ENCODE measurements around the gene CHKA.
"Not testable (repeated sequence)": the region's sequence is repeated elsewhere in the genome, so short reads cannot be mapped to it uniquely, and the experiment has no call there.

CHKA gene

DNA sequence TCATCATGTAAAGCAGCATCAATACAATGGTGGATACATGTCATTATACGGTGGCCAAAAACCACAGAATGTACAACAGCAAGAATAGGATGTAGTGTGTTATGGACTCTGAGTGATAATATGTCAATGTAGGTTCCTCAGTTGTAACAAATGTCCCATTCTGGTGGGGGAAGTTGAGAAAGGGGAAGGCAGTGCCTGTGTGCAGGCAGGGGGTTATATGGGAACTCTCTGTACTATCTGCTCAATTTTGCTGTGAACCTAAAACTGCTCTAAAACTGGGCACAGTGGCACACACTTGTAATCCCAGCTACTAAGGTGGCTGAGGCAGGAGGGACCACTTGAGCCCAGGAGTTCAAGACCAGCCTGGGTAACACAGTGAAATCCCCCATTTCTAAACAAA lies 5.9 kb downstream of the CHKA start:
- DNase-seq (ENCODE audit: low read depth), result no peak

DNA sequence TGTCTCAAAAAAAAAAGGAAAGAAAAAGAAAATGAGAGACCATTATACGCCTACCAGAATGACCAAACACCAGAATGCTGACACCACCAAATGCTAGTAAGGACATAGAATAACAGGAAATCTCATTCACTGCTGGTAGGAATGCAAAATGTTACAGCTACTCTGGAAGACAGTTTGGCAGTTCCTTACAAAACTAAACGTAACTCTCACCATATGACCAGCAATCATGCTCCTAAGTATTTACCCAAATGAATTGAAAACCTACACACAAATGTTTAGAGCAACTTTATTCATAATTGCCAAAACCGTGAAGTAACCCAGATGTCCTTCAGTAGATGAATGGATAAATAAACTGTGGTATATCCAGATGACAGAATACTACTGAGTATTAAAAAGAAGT lies 7.2 kb downstream of the CHKA start:
- DNase-seq (ENCODE audit: low read depth), result no peak

DNA sequence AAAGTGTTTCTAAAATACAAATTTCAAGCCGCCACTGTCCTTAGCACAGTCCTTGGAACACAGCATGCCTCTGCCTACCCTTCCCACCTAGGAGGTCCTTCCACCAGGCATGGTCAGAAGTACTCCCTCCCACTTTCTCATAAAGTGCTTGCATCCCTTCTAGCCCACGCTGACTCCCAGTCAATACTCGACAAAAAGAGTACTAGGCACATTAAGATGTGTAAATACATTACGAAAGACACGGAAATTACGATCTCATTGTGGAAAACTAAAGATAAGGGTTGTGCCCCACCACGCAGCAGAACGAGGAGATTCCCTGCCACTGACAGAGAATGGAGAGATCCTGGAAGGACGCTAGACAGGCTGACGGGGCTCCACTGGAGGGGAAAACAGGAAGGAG lies 13.5 kb downstream of the CHKA start:
- no peak for DNase-seq (ENCODE audit: low read depth)

DNA sequence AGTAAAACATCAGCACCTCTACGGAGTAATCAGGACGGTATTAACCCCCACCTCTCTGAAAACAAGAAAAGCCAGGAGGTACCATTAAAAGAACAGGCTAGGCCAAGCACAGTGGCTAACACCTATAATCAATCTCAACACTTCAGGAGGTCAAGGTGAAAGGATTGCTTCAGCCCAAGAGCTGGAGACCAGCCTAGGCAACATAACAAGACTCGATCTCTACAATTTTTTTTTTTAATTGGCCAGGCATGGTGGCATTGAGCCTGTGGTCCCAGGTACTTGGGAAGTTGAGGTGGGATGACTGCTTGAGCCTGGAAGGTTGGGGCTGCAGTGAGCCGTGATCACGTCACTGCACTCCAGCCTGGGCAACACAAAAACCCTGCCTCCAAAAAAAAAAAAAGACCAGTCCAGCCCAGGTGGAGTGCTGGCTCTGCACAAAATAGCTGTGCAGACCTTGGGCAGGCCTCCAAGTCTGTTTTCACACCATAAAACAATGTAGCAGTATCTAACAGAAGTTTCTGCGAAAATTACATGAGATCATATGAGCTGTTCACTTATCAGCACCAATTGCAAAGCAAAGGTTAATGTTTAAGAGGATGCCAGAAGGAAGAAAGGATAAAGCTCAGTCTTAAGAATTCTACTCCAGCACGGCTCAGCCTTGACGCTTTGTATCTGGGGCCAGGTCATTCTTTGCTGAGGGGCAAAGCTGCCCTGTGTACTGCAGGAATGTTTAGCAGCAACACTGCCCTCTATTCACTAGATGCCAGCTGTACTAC lies 14.8 kb downstream of the CHKA start:
- no peak for DNase-seq (ENCODE audit: low read depth)

DNA sequence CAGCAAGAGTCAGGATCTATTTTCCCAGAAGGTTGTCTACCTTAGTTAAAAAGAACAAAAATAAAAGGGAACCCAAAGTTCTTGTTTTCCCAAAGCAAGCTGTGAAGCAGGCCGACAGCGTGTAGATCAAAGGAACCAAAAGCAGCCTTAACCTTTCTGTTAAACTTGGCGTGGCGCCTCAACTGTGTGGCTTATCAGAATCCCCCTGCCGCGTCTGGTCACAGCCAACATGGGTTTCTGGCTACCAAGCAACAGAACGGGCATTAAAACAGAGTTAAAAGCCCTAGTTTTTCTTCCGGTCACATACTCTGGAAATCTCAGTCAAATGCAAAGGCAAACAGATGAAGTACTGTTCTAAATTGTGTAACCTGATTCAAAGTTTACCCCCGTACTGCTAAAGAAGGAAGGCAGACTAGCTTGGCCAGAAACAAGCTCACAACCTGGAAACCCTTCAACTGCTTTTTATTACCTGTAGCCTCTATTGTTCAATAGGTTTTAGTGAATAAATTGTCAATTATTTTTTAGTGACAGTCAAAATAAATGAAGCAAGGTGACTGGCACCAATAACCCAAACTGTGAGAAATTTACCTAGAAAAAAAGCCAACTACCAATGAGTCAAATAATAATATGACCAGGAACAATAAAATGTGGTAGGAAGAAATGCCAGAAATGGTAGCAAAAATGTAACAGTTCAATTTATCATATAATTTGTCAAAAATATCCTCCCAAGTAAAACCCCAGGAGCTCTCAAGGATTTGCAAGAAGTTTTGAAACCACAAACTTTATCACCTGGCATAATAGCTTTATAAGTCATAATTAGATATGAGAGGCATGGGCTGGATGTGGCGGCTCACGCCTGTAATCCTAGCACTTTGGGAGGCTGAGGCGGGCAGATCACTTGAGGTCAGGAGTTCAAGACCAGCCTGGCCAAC lies 21.4 kb downstream of the CHKA start:
- DNase-seq (ENCODE audit: low read depth), result no peak

DNA sequence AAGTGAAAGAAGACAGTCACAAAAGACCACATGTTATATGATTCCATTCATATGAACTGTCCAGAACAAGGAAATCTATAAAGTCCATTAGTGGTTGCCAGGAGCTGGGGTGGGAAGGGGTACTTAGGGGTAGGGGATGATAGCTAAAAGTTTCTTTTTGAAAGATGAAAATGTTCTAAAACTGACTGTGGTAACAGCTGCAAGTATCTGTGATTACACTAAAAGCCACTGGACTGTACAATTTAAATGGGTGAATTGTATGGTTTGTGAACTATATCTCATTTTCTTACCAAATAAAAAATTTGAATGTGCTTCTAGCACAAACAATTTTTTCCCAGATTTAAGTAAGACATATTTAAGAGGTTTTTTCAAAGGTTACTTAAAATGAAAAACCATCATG lies 22.1 kb downstream of the CHKA start:
- no peak for DNase-seq (ENCODE audit: low read depth)

DNA sequence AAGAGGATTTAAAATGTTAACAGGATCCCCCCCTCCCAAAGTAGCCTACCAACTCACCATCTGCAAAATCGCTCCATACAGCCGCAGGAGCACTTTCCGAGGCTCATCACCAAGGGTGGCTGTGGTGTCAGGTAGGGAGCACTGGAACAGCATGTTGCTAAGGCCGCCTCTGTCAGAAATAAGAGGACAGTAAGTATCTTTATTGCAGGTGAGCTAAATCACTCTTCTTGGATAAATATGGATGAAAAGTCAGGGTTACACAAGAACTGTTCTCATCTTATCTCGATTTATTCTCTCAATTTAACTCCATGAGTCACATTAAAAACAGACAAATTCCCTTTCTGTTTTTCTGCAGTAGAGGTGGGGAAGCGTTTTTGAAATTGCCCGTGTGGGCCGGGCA lies 24.2 kb downstream of the CHKA start:
- DNase-seq (ENCODE audit: low read depth), result no peak

DNA sequence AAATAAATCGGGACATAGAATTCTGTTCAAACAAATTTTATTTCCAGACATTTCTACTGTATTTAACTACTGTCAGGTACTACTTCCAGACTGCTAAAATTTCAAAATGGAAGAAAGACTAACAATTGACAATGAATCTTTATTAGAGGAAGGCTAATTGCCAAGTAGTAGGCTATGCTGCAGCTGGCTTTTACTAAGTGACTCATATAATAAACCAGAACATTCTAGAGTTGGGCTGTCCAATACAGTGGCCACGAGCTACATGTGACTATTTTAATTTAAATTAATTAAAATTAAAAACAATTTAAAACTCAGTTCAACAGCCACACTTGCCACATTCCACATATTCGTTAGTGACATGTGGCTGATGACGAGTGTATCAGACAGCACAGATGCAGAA lies 27.6 kb downstream of the CHKA start:
- no peak for DNase-seq (ENCODE audit: low read depth)

DNA sequence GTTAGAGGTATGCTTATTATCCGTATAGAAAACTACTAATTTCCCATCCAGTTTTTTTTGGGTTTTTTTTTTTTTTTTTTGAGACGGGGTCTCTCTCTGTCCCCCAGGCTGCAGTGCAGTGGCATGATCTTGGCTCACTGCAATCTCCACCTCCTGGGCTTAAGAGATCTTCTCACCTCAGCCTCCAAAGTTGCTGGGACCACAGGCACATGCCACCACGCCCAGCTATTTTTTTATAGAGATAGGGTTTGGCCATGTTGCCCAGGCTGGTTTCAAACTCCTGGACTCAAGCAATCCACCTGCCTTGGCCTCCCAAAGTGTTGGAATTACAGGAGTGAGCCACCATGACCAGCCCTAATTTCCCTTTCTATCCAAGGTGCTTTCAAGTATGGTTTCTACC lies 28.2 kb downstream of the CHKA start:
- not testable (repeated sequence) for DNase-seq (ENCODE audit: low read depth)

DNA sequence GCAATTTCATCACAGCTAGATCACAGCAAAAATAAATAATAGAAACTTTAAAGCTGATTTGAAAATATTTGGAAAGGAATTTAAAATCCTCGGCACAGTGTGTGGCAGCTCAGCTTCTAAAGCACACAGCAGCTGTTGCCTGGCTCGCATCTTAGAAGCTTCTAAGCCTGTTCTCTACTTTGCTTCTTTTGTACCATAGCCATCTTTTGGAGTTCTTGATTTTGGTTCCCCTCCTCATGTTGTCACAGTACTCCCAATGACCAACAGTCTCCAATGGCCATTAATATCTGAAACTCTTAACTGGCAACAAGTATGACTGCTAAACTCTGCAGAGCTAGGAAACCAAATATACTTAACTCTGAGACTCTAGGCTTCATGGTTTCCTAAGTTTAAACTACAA lies 28.8 kb downstream of the CHKA start:
- no peak for DNase-seq (ENCODE audit: low read depth)

DNA sequence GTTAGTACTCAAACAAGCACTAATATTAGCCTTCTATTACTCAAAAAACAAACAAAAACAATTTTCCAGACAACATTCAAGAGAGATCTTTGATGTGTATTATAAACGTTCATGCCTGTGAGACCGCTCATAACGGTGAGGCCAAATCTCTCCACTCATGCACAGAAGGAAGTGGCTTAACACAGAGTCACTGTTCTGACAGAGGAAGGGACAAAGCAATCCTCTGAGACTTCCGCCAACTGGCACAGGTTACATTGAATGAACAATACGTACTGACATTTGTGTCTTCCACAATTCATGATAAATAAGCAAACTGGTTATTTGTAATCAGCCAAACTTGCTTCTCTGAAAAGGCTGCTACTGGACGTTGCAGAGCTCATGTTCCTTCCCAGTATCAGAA lies 30.5 kb downstream of the CHKA start:
- DNase-seq (ENCODE audit: low read depth), result no peak

DNA sequence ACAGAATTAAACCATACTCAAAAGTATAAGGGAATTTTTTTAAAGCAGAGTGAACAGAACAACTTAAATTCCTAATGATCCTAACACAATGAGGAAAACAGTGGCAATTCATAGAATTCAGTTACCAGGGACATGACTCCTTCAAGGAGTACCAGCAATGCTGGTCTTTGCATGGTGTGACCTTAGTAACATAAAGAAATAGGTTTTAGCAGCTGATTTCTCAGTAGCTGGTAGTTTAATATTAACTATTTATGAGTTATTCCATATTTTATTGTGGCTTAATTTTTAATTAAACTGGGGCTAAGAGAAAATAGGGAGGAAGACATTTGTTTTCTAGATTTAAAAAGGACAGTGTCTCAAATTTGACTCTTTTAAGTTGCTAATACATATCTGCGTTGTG lies 30.9 kb downstream of the CHKA start:
- no peak for DNase-seq (ENCODE audit: low read depth)

DNA sequence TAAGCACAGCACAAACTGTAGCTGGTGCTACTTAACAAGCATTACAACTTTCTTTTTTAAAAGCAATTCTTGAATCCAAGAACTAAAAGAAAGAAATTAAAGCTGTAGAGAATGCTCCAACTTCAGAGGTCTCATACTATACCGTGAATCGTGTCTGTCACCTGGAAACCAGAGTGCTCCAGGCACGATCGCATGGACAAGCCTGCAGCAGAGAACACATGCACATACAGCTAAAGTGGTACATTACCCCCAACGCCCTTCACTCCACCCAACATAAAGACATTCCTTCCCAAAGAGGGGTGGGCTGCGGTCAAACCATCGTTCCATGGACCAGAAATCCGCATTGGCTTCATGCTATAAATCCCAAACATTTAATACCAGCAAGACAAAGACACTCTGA lies 31.5 kb downstream of the CHKA start:
- no peak for DNase-seq (ENCODE audit: low read depth)

DNA sequence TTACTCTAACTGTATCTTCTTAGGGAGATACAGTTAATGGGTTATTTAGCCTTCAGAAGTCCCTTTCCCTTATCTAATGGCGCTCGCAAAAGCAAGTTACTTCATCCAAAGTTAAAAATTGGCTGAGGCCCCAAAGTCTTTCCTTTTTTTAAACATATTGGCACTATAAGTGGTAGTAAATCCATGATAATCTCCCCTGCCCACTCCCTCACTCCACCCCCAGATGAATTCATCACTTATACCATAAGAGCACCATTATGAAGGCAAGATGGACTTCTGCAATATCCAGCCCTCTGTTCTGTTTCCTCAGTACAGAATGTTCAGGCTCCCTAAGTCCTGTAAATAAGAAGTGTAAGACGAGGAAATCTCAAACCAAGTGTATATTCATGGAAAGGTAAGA lies 37.7 kb downstream of the CHKA start:
- DNase-seq (ENCODE audit: low read depth), result no peak

DNA sequence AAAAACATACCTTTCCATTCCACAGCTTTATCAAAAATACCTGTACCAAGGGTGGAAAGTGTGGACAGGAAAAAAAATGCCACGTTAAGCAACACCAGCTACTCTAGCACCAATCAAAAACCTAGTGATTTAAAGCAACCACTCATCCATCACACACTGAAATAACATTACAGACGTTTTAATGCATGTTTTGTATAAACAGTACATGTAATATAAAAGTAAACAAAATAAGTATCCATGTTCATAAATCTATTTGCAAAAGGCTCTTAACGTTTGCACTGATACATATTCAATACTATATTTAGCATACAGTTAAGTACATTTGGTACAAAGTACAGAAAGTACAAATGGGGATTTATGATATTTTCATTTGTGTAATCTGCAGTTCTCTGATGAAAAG lies 38.7 kb downstream of the CHKA start:
- no peak for DNase-seq (ENCODE audit: low read depth)

DNA sequence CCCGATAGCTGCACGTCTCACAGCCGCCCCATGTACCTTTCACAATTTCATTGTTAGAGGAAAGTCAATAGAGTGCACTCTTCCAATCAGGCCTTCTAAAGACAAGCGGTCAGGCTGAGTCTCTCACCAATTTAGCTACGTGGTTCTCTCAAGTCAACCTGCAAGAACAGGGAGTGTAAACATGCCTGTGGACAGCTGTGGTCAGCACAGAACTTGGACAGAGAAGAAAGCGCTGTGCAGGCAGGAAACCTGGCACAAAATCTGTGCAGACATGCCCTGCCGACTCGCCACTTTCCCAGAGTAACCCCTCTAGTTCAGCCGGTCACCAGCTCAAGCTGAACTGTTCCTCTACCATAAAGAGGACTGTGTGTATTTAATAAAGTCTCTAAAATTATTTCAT lies 39.5 kb downstream of the CHKA start:
- DNase-seq (ENCODE audit: low read depth), result no peak

DNA sequence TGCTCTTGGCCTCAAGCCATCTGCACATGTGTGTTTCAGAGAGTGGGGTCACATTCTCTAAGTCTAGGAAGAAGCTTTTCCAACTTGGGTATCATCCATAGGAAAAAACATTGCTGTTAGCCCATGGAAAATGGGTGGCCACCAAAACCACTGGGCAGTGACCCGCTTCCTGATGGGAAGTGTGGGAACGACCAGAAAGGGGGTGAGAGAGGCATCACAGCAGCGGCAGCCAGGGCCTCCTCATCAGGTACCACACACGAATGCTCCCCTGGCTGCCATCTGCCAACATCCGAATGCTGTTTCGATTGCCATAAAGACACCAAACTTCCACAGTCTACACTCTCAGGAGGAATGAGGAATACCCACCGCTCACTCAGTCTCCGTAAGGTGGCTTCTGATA lies 40.3 kb downstream of the CHKA start:
- DNase-seq (ENCODE audit: low read depth), result no peak

DNA sequence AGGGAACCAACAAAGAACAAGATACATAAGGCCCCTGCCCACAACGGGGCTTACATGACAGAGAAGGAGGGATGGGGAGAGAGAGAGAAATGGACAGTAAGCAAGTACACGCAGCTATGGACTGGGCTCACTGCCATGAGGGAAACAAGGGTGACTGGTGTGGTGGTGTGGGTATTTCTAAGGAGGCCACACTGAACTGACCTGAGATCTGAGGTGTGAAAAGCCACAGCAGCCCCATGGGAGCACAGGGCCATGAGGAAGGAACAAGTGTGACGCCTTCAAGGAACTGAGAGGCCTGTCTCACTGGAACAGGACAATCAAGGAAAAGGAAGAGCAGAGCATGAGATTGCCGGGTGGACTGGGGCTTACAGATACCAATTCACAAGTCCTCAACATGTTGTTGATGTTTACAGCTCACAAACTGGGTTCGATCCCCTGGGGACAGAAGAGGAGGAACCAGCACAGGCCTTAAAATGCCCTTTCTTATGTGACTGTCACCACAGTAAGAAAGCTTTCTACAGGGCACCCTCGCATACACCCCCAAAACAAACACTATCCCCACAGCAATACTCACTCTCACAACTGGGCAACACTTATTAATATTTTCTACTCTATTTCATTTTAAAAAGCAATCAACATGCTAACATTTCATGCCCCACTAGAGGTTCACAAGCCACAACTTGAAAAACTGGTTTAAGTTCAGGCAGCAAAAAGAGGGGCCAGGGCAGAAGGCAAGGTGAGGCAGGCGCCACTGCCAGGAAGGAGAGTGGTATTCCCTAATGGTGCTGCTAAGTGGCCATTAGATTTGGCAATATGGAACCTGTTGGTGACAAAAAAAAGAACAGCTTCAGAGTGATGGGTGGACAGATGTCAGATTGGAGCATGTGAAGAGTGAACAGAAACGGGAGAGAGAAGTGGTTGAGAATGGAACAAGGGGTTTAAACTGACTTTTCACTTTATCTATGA lies 43.3 kb downstream of the CHKA start:
- no peak for DNase-seq (ENCODE audit: low read depth)

DNA sequence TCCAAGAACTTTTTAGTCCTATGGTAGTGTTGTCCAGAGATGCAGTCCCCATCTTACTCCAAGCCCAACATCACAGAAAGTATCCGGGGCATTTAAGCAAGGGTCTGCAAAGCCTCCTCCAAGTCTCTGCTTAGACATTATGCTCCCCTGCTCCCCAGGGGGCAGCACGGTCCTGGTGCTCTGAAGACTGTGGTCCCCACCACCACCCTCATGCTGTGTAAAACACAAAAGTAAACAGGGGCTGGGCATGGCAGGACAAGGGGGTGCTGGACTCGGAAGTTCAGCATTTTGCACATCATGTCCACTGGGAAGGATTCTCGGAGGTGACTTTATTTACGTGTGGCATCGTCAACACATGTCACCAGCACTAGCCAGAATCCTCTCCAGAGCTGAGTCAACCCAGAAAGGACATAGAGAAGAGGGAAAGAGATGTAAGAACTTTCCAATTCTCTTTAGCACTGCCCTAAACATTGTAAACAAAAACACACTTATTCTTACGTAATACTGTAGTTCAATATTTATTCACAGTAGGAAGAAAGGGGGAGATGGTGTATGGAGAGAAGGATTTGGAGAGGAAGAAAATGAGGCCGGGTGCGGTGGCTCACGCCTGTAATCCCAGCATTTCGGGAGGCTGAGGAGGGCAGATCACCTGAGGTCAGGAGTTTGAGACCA lies 44.7 kb downstream of the CHKA start:
- no peak for DNase-seq (ENCODE audit: low read depth)

DNA sequence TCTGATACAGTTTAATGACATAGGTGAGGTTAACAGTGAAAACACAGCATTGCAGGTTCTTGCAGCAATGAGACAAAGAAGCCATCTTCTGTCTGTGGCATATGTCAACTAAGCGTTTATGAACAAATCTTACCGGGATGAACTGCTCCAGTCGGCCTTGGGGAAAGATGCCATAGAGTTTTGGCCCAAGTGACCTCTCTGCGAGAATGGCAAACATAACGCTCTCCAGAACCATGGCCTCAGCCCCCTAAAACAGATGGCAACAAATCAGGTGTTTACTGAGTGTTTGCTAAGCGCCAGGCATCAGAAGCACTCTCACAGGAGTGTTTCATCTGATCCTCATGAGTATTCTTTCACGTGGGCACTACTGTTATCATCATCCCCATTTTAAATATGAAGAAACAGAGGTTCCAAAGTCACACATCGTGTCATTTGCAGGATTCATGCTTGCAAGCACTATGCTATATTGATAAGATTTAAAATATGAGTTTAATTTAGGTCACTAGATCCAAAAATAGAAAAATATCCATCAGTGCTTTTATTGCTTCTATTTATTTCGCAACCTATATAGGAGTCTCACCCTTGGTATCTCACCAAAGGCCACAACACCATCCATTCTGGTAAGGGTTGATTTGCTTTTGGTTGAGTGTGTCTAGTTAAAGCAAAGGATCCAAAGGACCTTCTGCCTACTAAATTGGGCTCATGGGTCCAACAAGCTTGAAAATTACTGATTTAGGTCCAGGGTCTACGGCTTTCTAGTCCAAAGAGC lies 46.4 kb downstream of the CHKA start:
- DNase-seq (ENCODE audit: low read depth), result no peak
